Erythroblast (primary cell): ENCODE results near the gene KRTAP10-10.

Experiments
- DNase-seq, 2 experiments: peaks; one replicate each; lab custom pipeline; 2025; lab: John Stamatoyannopoulos, UW
- GATA1 ChIP-seq: IDR thresholded peaks from 2 replicates; pipeline ENCODE4 v1.6.1; 2011; ENCODE audit warnings: low read depth, mild to moderate bottlenecking, control low read depth, low read length, moderate library complexity
- POLR2A ChIP-seq: IDR thresholded peaks from 2 replicates; pipeline ENCODE4 v1.6.1; 2011; ENCODE audit warnings: mild to moderate bottlenecking, low read length

KRTAP10-10 gene

DNA sequence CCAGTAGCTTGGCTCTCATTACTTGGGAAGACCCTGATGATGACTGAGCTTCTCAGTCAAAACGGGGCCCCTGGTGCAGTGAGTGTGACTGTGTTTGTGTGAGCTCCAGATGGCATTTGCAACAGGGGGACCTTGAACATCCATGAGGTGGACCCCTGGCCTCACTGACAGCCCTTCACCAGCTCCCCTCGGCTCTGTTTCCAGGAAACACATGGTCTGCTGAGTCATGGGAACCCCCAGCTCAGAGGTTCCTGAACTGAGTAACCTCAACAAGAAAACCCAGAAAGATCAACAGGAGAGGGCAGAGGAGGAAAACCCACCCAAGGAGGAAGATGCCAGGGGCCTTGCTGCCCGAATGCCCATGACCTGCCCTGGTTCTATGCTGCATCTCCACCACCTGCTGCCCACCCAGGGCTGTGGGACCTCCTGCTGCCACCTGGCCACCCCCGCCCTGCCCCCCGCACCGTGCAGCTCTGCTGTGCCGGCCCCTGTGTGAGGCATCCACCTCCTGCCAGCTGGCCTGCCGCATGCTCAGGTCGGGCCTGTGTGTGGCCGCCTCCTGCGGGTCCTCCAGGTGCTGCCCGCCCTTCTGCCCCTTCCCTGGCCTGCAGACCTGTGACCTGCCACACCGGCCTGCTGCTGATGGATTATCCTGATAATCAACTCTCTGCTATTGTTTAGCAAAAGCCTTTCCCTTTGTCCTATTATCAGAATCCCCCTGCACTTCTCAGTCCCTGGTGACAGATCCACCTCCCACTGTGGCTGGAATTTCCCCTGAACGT is 49.0 kb downstream of the KRTAP10-10 start:
- TF ChIP-seq POLR2A, result no peak
- no peak for TF ChIP-seq GATA1
- DNase-seq, result no peak

DNA sequence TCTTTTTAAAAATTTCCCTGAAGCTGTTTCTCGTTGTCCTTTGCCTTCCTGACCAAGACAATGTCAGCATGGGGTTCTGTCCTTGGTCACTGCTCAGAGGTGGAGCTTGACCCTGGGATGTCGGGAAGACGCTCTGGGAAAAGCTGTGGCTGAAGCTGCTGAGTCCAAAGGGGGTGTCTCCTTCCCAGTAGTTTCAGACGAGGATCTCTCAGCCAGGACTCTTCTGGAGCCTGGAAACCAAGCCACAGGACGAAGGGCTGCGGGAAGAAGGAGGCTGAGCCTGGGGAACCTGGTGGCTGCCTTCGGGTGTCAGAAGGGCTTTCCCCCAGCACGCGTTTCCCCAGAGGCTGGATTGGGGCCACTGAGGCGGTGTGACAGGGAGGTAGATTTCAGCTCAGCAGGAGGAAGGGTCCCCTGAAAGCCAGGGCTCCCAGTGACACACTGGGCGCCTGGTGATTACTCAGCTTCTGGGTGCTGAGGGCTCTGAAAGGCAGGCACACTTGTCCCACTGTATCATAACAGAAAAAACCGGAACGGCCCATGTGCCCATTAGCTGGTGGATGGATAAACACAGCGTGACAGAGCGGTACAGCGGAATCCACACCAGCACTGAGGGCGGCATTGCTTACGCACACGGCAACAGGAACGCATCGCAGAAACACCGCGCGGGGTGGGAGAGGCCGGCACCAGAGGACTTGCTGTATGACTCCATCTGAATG is 49.8 kb downstream of the KRTAP10-10 start:
- no peak for DNase-seq
- TF ChIP-seq POLR2A, result no peak
- no peak for TF ChIP-seq GATA1

GRCh38 chr21:44687671-44688070 is 50.5 kb downstream of the KRTAP10-10 start:
- TF ChIP-seq POLR2A, result no peak
- TF ChIP-seq GATA1, result no peak

More at GRCh38 chr21:44687671-44688070, 50.5 kb downstream of the KRTAP10-10 start:
- no peak for DNase-seq
